H1 (cell line): Measurements from ENCODE around the gene ZFAND5. TPM values are rescaled to one million over a fixed set of nuclear protein-coding genes. Genes with fewer than 3 reads are reported as not detected.

ENCODE experiments used
- CTCF ChIA-PET: fragments of 300-600 bp; sonication (Branson Sonifier 250); formaldehyde crosslinking; loops from one replicate; lab custom pipeline; 2021; ENCODE audit not compliant: partially characterized antibody; lab: Charles Lee
- POLR2A ChIA-PET: fragments of 300-600 bp; sonication (Branson Sonifier 250); formaldehyde crosslinking; loops from one replicate; lab custom pipeline; 2021; ENCODE audit warnings: inconsistent platforms; ENCODE audit not compliant: partially characterized antibody; lab: Charles Lee
- DNase-seq, 2 experiments: peaks; one replicate each; pipeline versions ENCODE4 v3.0.0 to v3.0.0-alpha.2; 2010 to 2022; ENCODE audit warnings: low spot score in 2 of 2, low read depth in 1 of 2, mixed read lengths in 1 of 2
- FAIRE-seq: peaks from 2 replicates; lab custom pipeline; 2011; peaks lifted over from hg19 to GRCh38; lab: Jason Lieb, UNC
- H2AFZ ChIP-seq: 2 replicates; pipeline ENCODE4 v1.8.1; 2012; ENCODE audit warnings: low read length, inconsistent platforms
- H2AK5ac ChIP-seq: 2 replicates; pipeline ENCODE4 v1.6.1; 2013; ENCODE audit warnings: low read depth, low read length
- H2BK120ac ChIP-seq: replicated peaks from 2 replicates; pipeline ENCODE3; 2013; ENCODE audit warnings: low read depth, low read length, inconsistent platforms
- H2BK12ac ChIP-seq: 2 replicates; pipeline ENCODE4 v1.6.1; 2013; ENCODE audit warnings: low read depth, low read length
- H2BK15ac ChIP-seq: 2 replicates; pipeline ENCODE4 v1.6.1; 2013; ENCODE audit warnings: low read length
- H2BK20ac ChIP-seq: 2 replicates; pipeline ENCODE4 v1.6.1; 2013; ENCODE audit warnings: low read length
- H2BK5ac ChIP-seq: 2 replicates; pipeline ENCODE4 v1.6.1; 2013; ENCODE audit warnings: low read depth, low read length
- H3K14ac ChIP-seq: 2 replicates; pipeline ENCODE4 v1.6.1; 2013; ENCODE audit warnings: inconsistent platforms; ENCODE audit not compliant: insufficient read length
- H3K18ac ChIP-seq: 2 replicates; pipeline ENCODE4 v1.6.1; 2013; ENCODE audit warnings: low read length; ENCODE audit errors: extremely low read depth
- H3K23ac ChIP-seq: 2 replicates; pipeline ENCODE4 v1.6.1; 2013; ENCODE audit warnings: inconsistent platforms; ENCODE audit not compliant: insufficient read length
- H3K23me2 ChIP-seq: 2 replicates; pipeline ENCODE4 v1.6.1; 2013; ENCODE audit warnings: low read depth, low read length
- H3K27ac ChIP-seq: 2 replicates; pipeline ENCODE4 v1.6.1; 2011; ENCODE audit warnings: low read depth, low read length, inconsistent platforms
- H3K27me3 ChIP-seq, 4 experiments: replicated peaks in 1 of 4; 1 replicate in 1 of 4; 2 replicates in 3 of 4; pipeline versions ENCODE4 v1.6.1 to v1.8.1; 2011 to 2013; ENCODE audit warnings: low read length in 3 of 4, mild to moderate bottlenecking in 3 of 4, inconsistent platforms in 2 of 4, mixed read lengths in 2 of 4, moderate library complexity in 1 of 4; ENCODE audit not compliant: control insufficient read depth in 3 of 4, insufficient read depth in 3 of 4; ENCODE audit errors: extremely low read depth in 1 of 4
- H3K36me3 ChIP-seq, 4 experiments: 2 replicates each; pipeline versions ENCODE4 v1.6.1 to v1.8.1; 2011 to 2013; ENCODE audit warnings: mild to moderate bottlenecking in 4 of 4, low read length in 3 of 4, moderate library complexity in 2 of 4, control low read depth in 1 of 4, inconsistent platforms in 1 of 4; ENCODE audit not compliant: insufficient read depth in 4 of 4, control insufficient read depth in 2 of 4
- H3K4ac ChIP-seq: replicated peaks from 2 replicates; pipeline ENCODE3; 2013; ENCODE audit warnings: low read length, low read depth, mixed read lengths, inconsistent platforms; ENCODE audit not compliant: insufficient read length
- H3K4me1 ChIP-seq, 4 experiments: replicated peaks in 1 of 4; 1 replicate in 1 of 4; 2 replicates in 3 of 4; pipeline versions ENCODE4 v1.6.1 to v1.8.1; 2011 to 2013; ENCODE audit warnings: low read length in 3 of 4, inconsistent platforms in 2 of 4, mixed read lengths in 1 of 4; ENCODE audit not compliant: insufficient read depth in 4 of 4, control insufficient read depth in 3 of 4
- H3K4me2 ChIP-seq, 2 experiments: 2 replicates each; pipeline versions ENCODE4 v1.6.1 to v1.8.1; 2011 to 2013; ENCODE audit warnings: low read depth in 2 of 2, low read length in 2 of 2, control low read depth in 1 of 2, inconsistent platforms in 1 of 2, mild to moderate bottlenecking in 1 of 2; ENCODE audit not compliant: insufficient read depth in 1 of 2
- H3K4me3 ChIP-seq, 4 experiments: fragments of 200-600, 300-600 bp in 1 of 4; sonication (generic), shearing (Covaris generic), sonication (Bioruptor Twin) in 1 of 4; 2 replicates each; pipeline versions ENCODE4 v1.5.1 to v1.8.1; 2011 to 2016; ENCODE audit warnings: low read length in 4 of 4, low read depth in 3 of 4, control low read depth in 2 of 4, inconsistent platforms in 2 of 4, mild to moderate bottlenecking in 2 of 4, mixed read lengths in 1 of 4, moderate library complexity in 1 of 4; ENCODE audit not compliant: insufficient read depth in 2 of 4; ENCODE audit errors: extremely low read depth in 1 of 4
- H3K56ac ChIP-seq: replicated peaks from 2 replicates; pipeline ENCODE3; 2013; ENCODE audit warnings: low read depth, mild to moderate bottlenecking, mixed read lengths, low read length, inconsistent platforms; ENCODE audit not compliant: insufficient read length
- H3K79me1 ChIP-seq: 2 replicates; pipeline ENCODE4 v1.6.1; 2013; ENCODE audit warnings: low read depth, low read length, control low read depth
- H3K79me2 ChIP-seq, 2 experiments: 2 replicates each; pipeline versions ENCODE4 v1.6.1 to v1.8.1; 2012 to 2013; ENCODE audit warnings: low read length in 2 of 2, mild to moderate bottlenecking in 2 of 2, inconsistent platforms in 1 of 2; ENCODE audit not compliant: insufficient read depth in 2 of 2, control insufficient read depth in 1 of 2
- H3K9ac ChIP-seq, 4 experiments: replicated peaks in 1 of 4; 1 replicate in 1 of 4; 2 replicates in 3 of 4; pipeline versions ENCODE4 v1.6.1 to v1.8.1; 2011 to 2013; ENCODE audit warnings: low read depth in 3 of 4, low read length in 3 of 4, control low read depth in 2 of 4, mild to moderate bottlenecking in 2 of 4, moderate library complexity in 2 of 4, inconsistent platforms in 1 of 4; ENCODE audit errors: extremely low read depth in 1 of 4
- H3K9me3 ChIP-seq, 2 experiments: 2 replicates each; pipeline versions ENCODE4 v1.6.1 to v1.8.1; 2012 to 2013; ENCODE audit warnings: mild to moderate bottlenecking in 2 of 2, moderate library complexity in 2 of 2, control low read depth in 1 of 2, inconsistent platforms in 1 of 2, low read depth in 1 of 2, low read length in 1 of 2, mixed read lengths in 1 of 2; ENCODE audit not compliant: insufficient read depth in 2 of 2
- H4K20me1 ChIP-seq, 2 experiments: replicated peaks in 1 of 2; 2 replicates each; pipeline versions ENCODE3 to v1.8.1; 2011 to 2013; ENCODE audit warnings: inconsistent platforms in 2 of 2, low read length in 2 of 2, mild to moderate bottlenecking in 1 of 2; ENCODE audit not compliant: insufficient read depth in 2 of 2, control insufficient read depth in 1 of 2
- H4K5ac ChIP-seq: 2 replicates; pipeline ENCODE4 v1.6.1; 2013; ENCODE audit warnings: low read length, low read depth, mixed read lengths, inconsistent platforms; ENCODE audit not compliant: insufficient read length
- H4K8ac ChIP-seq: 2 replicates; pipeline ENCODE4 v1.8.0; 2013; ENCODE audit warnings: mild to moderate bottlenecking, moderate library complexity, low read length, inconsistent platforms; ENCODE audit not compliant: insufficient read depth; ENCODE audit errors: extremely low read depth
- H4K91ac ChIP-seq: replicated peaks from 2 replicates; pipeline ENCODE3; 2013; ENCODE audit warnings: low read length, mixed read lengths, inconsistent platforms; ENCODE audit not compliant: insufficient read length
- CEBPB ChIP-seq: IDR thresholded peaks from 2 replicates; pipeline ENCODE4 v1.6.1; 2012; ENCODE audit warnings: low read depth, low read length
- CHD2 ChIP-seq: IDR thresholded peaks from 2 replicates; pipeline ENCODE4 v1.6.1; 2012; ENCODE audit warnings: low read length, improper control_type of control experiment
- EGR1 ChIP-seq: IDR thresholded peaks from 2 replicates; pipeline ENCODE4 v1.6.1; 2011; ENCODE audit warnings: low read depth, low read length, borderline replicate concordance
- RBBP5 ChIP-seq: IDR thresholded peaks from 2 replicates; pipeline ENCODE4 v1.7.1; 2012; ENCODE audit warnings: low read depth, mild to moderate bottlenecking, inconsistent platforms, low read length, moderate library complexity, borderline replicate concordance
- RNF2 ChIP-seq: fragments of 200-900, 300-1000 bp; sonication (generic); IDR thresholded peaks from 2 replicates; pipeline ENCODE4 v1.7.1; 2016; ENCODE audit warnings: borderline replicate concordance, low read depth, mild to moderate bottlenecking, antibody characterized with exemption, low read length; ENCODE audit not compliant: poor library complexity, severe bottlenecking; ENCODE audit errors: missing control alignments
- SP2 ChIP-seq: IDR thresholded peaks from 2 replicates; pipeline ENCODE4 v1.6.1; 2012; ENCODE audit warnings: mild to moderate bottlenecking, low read length, inconsistent platforms
- TBP ChIP-seq: IDR thresholded peaks from 2 replicates; pipeline ENCODE4 v1.6.1; 2011; ENCODE audit warnings: low read depth, low read length, improper control_type of control experiment
- TCF12 ChIP-seq: IDR thresholded peaks from 2 replicates; pipeline ENCODE4 v1.6.1; 2011; ENCODE audit warnings: low read depth, mild to moderate bottlenecking, low read length
- TEAD4 ChIP-seq: IDR thresholded peaks from 2 replicates; pipeline ENCODE4 v1.6.1; 2012; ENCODE audit warnings: low read depth, low read length, inconsistent platforms, mixed read lengths
- WGBS, 2 experiments: shearing (Covaris generic) in 1 of 2; methylation state at CpG; one replicate each; pipeline versions ENCODE4 v1.1.6 to v1.1.7; 2013 to 2015; ENCODE audit warnings: low lambda C conversion rate in 2 of 2, mixed read lengths in 2 of 2, inconsistent platforms in 1 of 2, low coverage in 1 of 2, missing lambda C conversion rate in 1 of 2; ENCODE audit not compliant: insufficient replicate concordance in 2 of 2, insufficient coverage in 1 of 2, insufficient read length in 1 of 2; ENCODE audit errors: extremely low coverage in 1 of 2, missing lambda C conversion rate in 1 of 2; 5-methylcytosine and 5-hydroxymethylcytosine counted together
- polyA plus RNA-seq, 7 experiments: library from polyadenylated mRNA; depleted of rRNA in 3 of 7; stranded (reverse) in 5 of 7; unstranded in 2 of 7; fragments of >200 nt in 5 of 7; fragments of 200-250 nt in 2 of 7; gene quantifications; 1 replicate in 5 of 7; 2 replicates in 1 of 7; 4 replicates in 1 of 7; pipeline versions ENCODE4 v1.2.1 to v1.2.3, GENCODE V29; 2011 to 2013; ENCODE audit warnings: missing spikeins in 2 of 7, mixed read lengths in 2 of 7
- total RNA-seq: library from RNA; stranded (reverse); fragmentation: NEBNext Ultra II Directional; extraction: Animal tissue kit (Norgen Biotek cat#: 25700); gene quantifications from 2 replicates; pipeline ENCODE4 v1.2.1, GENCODE V29; 2021
- TF ChIP-seq, protein P1 (sequence below), 3 experiments: IDR thresholded peaks; 1 replicate in 2 of 3; 2 replicates in 1 of 3; pipeline versions ENCODE4 v1.5.1 to v1.6.1; 2011; ENCODE audit warnings: low read length in 3 of 3, mild to moderate bottlenecking in 3 of 3, inconsistent platforms in 2 of 3, low read depth in 1 of 3, moderate library complexity in 1 of 3; ENCODE audit not compliant: insufficient read depth in 1 of 3; ENCODE audit errors: control extremely low read depth in 1 of 3

The ZFAND5 gene
- total and polyA plus RNA-seq, 2 of the 8 experiments (the other 6 are each of a cell fraction or from before 2014, with no cell fraction given), result 76.7 to 225 TPM

- no peak overlapping the region for H2AK5ac ChIP-seq
- H3K18ac ChIP-seq, result no peak overlapping the region
- H3K79me2 ChIP-seq, result no peaks in the 10 kb centered on the region
- no peak overlapping the region for H2BK120ac ChIP-seq
- no peaks in the 10 kb centered on the region for H3K9me3 ChIP-seq
- no peak overlapping the region for H3K23ac ChIP-seq
- no peak overlapping the region for H4K8ac ChIP-seq
- no peak overlapping the region for H3K4me3 ChIP-seq
- FAIRE-seq (no peak), DNase-seq (no peak)
- no peak overlapping the region for H3K4me2 ChIP-seq
- no peak overlapping the region for H3K4ac ChIP-seq
- H4K20me1 ChIP-seq, result no peaks in the 10 kb centered on the region
- H3K27me3 ChIP-seq, result no peaks in the 10 kb centered on the region
- no peak overlapping the region for H2BK20ac ChIP-seq
- H3K36me3 ChIP-seq, result no peaks in the 10 kb centered on the region
- no peaks in the 10 kb centered on the region for H3K79me1 ChIP-seq
- WGBS, 2 experiments, result 90% methylated on average over 1 of the region's 1 CpG; no CpG with 5 or more reads in 1 of the 2 experiments
- POLR2A ChIA-PET, result interaction anchor here (3.3 kb wide), 1 partner anchor 16 kb away, joined by 11 read pairs; no protein-coding TSS in a partner anchor
- H2BK15ac ChIP-seq, result no peak overlapping the region
- H4K5ac ChIP-seq, result no peak overlapping the region
- H3K56ac ChIP-seq, result no peak overlapping the region
- H2BK12ac ChIP-seq, result no peak overlapping the region
- CTCF ChIA-PET, result no interaction called here
- H3K23me2 ChIP-seq, result no peaks in the 10 kb centered on the region
- H3K4me1 ChIP-seq, result no peaks in the 10 kb centered on the region
- H3K9ac ChIP-seq, result no peak overlapping the region
- H3K14ac ChIP-seq, result no peak overlapping the region
- H3K27ac ChIP-seq, result no peak overlapping the region
- no peak overlapping the region for H4K91ac ChIP-seq
- H2BK5ac ChIP-seq, result no peak overlapping the region
- H2AFZ ChIP-seq, result no peak overlapping the region
- TF ChIP-seq, protein P1, sequence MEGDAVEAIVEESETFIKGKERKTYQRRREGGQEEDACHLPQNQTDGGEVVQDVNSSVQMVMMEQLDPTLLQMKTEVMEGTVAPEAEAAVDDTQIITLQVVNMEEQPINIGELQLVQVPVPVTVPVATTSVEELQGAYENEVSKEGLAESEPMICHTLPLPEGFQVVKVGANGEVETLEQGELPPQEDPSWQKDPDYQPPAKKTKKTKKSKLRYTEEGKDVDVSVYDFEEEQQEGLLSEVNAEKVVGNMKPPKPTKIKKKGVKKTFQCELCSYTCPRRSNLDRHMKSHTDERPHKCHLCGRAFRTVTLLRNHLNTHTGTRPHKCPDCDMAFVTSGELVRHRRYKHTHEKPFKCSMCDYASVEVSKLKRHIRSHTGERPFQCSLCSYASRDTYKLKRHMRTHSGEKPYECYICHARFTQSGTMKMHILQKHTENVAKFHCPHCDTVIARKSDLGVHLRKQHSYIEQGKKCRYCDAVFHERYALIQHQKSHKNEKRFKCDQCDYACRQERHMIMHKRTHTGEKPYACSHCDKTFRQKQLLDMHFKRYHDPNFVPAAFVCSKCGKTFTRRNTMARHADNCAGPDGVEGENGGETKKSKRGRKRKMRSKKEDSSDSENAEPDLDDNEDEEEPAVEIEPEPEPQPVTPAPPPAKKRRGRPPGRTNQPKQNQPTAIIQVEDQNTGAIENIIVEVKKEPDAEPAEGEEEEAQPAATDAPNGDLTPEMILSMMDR (IDR thresholded peaks at IDR 0.05; ENCODE audit: control extremely low read depth in 1 of 3, insufficient read depth in 1 of 3, low read depth in 1 of 3, low read length in 3 of 3), result no peak
- TF ChIP-seq CEBPB (no peak), CHD2 (no peak), EGR1 (no peak), SP2 (no peak), TCF12 (no peak), TEAD4 (no peak), RNF2 (no peak), TBP (no peak), RBBP5 (no peak)
Measured at GRCh38 chr9:72346333-72346732, 18.7 kb downstream of the ZFAND5 start.
